Cerebellar cortex (tissue), 1 donor: ENCODE data around the gene SPAG5.

Experiments
- DNase-seq: peaks from one replicate; pipeline ENCODE4 v3.0.0-alpha.2; 2015; ENCODE audit warnings: low spot score

The SPAG5 gene

DNA sequence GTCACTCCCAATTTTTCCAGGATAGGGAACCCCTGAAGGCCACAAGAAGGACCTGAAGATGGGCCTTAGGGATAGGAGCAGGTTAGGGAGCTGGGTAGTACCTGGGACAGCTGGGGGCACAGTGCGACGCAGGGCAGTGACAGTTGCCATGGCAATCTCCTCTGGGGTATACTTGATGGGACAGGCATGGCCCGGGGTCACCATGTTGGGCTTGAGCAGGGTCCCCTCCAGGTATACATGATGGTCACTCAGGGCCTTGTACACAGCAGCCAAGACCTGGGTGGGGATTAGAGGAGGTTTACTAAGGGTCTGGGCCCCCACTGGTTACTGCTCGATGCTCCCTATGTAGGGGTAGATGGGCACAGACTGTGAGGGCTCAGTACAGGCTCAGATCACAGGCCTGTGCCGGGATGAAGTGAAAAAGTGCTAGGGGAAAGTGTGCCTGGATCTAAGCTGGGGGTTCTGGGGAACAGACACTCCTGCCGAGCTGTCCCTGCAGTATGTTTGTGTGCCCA is 24.8 kb downstream of the SPAG5 start:
- DNase-seq: no peak

DNA sequence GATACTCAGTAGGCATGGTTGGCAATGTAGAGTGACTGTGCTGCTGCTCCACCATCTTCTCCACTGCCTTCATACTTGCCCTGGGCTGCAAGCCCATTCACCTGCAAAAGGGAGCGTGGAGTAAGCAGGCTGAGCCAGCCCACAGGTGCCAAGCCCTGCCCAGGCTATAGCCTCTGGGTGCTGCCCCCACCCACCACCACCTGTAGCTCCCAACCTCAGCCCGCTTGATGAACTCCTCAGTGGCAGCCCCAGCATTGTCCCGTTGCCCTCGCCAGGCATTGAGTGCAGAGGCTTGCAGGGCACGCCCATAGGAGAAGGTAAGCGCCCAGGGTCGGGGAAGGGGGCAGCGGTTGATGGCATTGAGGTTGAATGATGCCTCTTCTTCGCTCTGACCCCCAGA is 25.3 kb downstream of the SPAG5 start:
- no peak for DNase-seq

DNA sequence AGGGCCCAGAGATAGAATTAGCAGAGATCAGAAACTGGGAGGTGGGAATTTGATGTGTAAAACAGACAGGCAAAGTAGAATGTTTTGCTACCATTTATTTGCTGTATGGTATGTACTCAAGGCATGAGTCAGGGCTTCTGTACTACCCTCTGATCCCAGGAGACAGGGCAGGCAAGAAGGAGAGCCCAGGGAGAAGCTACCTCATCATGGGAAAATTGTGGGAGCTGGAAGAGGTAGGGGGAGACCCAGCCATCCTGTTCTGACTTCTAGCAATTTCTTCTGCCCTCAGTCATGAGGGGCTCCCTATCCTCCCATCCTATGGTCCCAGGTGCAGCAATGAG is 25.8 kb downstream of the SPAG5 start:
- DNase-seq: no peak

DNA sequence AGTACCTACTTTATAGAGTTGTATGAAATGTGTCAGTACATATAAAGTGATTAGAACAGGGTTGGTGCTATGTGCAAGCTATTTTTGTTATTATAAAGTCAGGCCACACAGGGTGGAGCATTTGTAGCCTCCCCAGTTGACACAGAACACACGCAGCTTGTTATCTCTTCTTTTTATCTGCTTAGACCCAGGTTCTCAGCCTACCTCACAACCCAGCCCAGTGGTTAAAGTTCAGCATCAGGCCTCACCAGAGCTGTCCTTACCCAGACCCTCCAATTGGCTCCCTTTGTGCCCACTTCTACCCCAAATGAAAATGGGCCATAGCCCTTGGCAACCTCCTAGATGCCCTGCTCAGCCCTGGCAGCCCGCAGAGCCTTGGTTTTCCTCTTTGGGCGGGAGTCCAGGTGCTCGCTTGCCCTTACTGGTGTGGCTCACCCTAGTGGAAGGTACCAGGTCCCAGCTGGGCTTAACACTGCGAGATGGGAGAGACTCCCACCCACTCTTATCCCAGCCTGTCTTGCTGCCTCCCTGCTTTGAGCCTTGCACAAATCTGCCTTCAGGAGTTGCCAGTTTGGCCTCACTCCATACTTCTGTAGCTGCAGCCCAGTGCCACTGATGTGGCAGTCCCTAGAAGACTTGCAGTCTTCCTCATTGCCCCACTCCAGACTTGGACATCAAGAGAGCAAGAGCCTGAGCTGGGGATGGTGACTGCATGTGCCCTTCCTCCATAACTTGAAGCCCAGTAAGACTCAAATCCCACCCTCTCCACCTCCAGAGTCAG is 26.4 kb downstream of the SPAG5 start:
- no peak for DNase-seq

DNA sequence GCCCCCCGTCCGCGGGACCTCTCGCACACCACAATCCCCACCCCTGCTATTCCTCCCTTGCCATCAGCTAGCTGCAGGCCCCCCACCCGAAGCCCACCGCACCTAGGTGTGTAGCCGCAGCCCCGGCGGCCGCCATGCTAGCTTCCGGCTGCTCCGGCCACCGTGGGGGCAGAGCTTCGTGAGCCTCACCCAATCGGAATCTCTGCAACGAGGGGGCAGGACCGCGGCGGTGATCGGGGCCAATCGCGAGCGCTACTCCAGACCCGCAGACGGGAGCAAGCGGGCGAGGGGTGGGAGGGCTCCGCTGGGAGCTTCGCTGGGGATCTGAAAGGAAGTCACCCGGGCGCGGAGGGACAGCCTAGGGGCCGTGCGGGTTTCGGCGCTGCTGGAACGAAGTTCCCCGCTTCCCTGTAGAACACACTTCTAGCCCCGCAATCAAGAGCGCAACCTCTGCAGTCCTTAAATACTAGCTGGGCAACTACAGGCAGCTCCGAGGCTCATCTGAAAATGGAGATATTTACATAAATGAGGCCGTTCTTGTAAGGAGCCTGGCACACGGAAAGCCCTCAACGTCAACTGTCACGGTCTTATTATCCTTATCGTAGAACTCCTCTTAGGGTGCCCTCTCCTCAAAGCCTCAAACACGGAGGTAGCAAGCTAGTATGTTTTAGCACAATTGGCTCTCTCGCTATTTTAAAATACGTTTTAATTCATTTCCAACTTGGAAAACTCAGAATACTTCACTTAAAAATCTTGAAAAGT is 27.3 kb downstream of the SPAG5 start, which contains the start of gene PIGS:
Gene PIGS (minus strand): TSS at position 164 of the 762 bp plus-strand sequence. CDS start 28 bp downstream, at position 136.
- peak; percentile 95 for DNase-seq

DNA sequence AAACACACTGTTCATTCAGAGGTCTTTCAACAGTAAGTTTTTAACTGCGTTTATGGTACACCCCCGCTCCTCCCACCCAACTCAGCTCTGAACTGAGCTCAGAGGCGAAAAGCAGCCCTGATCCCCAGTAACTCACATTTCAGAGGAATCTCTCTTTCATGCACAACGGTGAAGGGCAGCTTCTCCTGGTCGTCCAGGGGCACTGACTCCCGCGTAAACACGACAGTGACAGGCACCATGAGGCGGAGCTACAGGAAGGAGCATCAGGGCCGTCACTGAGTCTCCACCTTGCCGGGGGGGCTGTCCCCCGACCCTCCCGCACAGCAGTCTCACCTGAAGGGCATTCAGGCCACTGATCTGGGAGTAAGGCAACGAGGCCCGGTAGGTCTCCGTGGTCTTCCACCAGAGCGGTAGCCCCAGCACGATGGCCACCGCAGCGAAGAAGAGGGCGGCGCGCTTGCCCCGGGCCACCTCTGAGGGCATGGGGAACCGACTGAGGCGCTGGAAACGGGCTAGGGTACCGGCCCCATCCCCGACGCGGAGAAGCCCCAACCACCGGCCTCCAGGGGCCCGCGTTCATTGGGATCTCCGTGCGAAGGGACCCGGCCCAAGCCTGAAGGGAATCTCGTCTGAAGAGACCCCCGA is 28.0 kb downstream of the SPAG5 start:
- peak; percentile 58 for DNase-seq

DNA sequence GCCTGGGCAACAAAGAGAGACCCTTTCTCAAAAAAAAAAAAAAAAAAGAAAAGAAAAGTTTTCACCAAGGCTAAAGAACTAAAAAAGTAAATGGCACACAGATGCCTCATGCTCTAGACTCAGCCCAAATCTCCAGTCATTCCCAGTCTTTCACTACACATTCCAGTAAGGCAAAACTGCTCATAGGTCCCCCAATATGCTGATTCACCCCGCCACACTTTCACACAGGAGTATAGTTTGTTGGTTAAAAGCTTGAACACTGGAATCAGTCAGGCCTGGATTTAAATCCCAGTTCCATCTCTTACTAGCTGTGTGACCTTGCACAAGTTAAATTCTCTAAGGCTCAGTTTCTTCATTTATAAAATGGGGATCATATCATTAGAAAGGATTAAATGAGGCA is 29.4 kb downstream of the SPAG5 start:
- no peak for DNase-seq

DNA sequence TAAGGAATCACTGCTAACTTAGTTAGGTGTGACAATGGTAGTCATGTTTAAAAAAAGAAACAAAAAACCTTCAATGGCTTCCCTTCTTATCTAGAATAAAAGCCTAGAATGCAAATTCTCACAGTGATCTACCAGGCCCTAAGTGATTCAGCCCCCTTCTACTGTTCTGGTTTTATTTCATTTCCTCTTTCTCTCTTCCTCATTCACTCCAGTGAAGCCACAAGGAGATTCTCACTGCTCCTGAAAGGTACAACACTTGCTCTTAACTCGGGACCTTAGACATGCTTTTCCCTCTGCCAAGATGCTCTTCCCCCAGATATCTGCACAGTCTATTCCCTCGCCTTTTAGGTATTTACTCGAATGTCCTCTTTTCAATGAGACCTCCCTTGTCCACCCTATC is 31.2 kb downstream of the SPAG5 start:
- no peak for DNase-seq

DNA sequence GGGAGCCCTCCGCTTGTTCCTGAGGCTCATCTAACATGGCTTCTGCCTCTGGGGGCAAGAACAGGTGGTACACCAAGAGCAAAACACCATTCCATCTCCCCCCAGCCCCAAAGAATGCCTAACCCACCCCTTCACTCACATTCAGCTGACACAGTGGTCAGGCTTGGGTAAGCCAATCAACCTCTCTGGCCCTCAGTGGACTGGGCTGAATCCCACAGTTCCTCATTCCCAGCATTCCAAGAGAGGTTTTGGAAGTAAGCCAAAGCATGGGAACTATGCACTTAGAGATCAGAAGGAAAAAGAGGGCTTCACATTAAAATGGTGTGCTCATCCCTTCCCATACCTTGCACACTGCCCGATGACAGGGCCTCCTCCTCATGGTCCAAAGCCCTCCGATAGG is 35.4 kb downstream of the SPAG5 start:
- no peak for DNase-seq

DNA sequence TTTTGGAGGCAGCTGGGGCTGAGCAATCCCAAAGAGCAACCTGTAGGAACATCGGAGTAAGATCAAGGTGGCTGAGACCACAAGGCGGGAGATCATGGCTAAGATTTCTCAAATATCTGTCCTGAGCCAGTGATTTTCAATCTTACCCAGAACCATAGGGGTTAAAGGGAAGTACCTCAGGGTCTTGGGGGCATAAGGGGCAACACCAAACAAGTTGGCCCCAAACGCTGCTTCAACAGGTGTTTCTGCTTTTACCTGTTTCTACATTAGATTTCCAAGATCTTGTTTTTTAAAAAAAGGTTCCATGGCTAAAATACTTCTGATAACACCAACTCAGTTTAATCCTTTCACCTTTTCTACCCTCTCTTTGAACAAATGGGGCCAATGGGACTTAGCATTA is 43.8 kb downstream of the SPAG5 start:
- no peak for DNase-seq

DNA sequence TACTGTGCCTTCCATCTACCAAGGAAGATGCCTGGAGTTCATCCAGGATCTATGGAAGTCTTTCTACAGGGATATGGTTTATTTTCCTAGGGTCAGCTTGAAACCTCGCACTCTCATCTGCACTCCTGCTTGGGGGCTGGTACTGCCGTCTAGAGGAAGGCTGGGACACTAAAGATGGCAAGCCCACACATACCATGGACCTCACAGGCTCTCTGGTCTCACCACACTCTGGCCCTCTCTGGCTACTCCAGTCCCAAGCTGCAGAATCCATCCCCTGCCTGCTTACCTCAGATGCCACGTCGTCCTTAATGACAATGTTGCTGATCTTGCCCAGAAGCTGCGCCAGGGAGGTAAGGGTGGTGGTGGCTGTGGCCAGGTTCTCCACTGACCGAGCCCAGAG is 44.3 kb downstream of the SPAG5 start:
- no peak for DNase-seq

DNA sequence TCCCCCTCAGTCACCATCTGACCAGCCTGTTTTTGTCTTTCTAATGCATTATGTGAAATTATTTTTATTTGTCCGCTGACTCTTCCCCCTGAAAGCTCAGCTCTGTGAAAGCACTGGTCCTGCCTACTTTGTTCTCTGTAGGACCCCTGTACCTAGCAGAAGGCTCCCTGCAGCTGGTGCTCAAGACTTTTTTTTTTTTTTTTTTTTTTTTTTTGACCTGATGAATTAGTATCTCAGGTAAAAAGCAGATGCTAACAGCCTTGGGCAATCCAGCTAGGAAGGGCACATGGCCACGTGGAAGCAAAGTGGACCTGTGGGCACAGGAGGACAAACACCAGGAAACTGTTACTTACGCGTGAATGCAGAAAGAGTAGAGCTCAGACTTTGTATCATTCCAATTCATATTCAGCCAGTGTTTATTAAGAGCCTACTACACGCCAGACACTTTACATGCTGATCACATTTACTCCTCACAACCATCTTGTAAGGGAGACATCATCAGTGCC is 45.8 kb downstream of the SPAG5 start:
- DNase-seq: no peak

DNA sequence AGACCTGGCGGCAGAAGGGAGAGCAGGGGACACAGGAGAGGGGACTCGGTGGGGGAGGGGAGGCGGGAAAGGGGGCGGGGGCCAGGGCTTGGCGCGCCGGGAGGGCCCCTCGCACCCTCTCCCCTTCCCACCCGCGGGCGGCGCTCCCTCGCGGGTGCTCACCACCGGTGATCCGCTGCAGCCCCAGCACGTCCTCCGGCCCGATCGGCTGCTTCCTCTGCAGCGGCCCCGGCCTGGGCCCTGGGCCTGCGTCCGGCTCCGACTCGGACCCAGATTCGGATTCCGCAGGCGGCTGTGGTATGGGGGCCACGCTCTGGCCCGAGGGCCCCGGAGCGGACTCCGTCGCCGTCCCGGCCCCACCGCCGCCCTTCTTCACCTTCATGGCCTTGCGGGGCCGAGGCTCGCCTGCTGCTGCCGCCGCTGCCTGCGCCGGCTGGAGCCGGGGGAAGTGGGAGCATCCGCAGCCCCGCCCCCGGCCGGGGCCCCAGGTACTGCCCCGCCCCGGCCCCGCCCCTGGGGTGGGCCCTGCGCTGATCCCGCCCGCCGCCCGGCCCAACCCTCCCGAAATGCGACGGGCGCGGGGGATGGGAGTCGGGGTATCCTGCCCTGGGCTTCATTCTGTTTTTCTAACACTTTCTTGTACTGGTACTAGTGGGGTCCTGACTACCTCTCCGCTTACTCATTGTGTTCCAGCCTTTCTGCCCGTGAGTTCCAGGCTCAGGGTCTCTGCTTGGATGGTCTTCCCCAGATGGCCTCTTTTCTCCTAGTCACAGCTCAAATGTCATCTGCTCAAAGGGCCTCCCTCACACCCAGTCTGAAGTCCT is 46.4 kb downstream of the SPAG5 start, which contains the start of gene UNC119:
Gene UNC119 (minus strand): TSS at position 449 of the 824 bp plus-strand sequence. CDS start 67 bp downstream, at position 382.
- DNase-seq: peak; percentile 65

DNA sequence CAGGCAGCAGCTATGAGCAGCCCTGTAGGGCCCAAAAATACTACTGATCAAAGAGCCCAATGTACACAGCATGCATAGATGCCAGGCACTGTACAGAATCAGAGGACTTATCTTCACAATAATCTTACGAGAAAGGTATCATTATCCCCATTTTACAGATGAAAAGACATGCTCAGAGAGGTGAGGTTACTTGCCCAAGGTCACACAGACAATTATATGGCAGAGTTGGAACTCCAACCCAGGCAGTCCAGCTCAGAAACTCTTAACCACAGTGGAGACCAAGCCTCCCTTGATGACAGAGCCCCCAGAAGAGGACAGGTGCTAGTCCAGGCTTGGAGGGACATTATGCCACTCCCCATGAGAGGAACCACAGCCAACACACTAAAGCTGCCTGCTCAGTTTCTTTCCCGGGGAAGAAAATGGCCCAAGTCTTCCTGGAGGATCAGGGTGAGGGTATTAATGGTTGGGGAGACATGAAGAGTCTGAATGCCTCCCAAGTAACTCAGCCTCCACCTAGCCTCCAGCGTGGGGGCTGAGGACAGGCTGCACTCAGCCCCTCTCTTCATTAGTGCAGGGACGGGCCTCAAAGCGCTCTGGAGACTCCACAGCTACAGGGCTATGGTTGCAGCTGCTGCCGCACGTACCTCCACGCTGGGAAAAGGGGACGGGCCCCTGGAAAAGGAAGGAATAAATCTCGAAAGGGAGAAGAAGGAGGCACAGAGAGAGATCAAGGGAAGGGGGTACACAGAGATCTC is 47.2 kb downstream of the SPAG5 start:
- DNase-seq: peak; percentile 22

DNA sequence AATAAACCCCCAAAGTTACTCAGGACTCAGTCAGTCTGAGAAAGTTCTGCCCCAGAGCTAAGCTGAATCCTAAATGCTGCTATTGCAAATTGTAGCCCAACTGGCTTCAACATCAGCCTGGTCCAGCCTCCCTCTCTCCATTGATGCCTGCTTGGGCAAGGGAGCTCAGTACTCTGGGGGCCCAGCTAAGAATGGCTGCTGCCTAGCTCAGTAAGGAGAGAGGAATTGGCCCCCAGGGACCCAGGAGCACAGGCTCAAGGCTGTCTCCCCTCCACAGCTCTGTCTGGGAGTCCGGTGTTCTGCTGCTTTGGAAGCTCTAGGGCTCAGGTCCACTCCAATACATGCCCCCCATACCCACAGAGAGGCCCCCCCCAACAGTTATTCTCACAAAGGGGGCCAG is 48.0 kb downstream of the SPAG5 start:
- no peak for DNase-seq

DNA sequence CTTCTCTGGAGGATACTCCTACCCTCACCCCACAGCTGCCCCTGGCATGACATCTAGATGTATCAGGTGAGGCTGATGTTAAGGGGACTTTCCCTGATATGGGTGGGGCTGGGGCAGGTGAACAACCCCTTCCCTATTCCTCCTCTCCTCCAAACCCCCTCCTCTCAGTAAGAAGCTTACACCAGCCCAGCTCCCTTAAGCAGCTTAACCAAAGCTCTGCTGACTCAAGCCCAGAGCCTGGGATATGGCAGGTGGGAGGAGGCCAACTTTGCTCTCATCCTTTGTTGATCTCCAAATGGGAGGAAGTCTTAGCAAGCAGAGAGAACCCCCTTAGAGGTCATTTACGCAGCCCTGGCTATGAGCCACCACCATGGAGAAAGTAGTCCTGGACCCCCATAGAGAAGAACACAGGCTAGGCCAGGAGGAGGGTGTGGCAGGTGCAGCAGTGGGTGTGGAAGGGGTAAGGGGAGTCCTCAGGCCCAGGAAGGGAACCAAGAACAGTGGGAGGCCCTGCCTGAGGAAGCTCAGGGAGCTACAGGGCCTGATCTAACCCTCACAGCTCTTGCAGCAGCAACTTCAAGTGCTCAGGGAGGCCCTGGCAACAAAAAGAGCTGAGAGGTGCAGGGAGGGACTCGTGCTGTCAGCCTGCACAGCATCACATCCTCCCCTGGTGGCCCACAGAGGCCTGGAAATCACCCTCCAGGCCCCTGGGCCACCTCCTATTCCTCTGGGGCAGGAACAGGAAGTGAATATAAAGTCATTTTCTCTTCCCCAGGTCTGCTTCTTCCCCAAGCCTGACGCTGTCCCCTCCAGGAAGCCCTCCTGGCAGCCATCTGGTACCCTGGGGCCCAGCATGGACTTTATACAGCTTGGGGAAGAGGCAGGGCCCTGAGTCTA is 49.3 kb downstream of the SPAG5 start:
- DNase-seq: no peak

DNA sequence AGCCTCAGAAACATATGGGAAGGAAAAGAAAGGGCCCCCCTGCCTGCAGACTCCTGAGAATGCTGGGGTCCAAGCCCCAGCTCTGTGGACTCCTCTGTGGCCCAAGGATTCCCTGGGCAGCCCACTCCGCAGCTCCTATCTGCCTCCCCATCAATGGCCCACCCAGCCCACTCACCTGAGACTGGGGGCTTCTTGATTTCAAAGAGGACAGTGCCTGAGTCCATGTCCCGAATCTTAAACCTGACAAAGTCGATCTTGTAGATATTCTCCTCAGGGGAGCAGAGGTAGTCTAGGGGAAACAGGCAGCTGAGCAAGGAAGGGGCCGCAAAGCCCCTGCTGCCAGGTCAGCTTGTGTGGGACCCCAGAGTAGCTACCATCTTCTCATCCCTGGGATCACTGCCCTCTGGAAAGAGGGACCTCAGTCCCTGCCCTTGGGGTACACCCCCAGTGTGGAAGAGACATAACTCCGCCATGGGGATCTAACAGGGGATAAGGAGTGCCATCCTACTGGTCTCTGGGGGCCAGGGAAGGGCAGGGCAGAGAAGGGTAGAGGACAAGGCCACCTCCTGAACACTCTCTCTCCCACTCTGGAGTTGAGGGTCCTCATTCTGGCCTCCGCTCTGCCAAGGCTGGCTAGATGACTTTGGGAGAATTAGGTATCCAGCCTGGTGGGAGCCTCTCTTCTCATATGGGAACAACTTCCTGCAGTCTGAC is 50.3 kb downstream of the SPAG5 start:
- no peak for DNase-seq

DNA sequence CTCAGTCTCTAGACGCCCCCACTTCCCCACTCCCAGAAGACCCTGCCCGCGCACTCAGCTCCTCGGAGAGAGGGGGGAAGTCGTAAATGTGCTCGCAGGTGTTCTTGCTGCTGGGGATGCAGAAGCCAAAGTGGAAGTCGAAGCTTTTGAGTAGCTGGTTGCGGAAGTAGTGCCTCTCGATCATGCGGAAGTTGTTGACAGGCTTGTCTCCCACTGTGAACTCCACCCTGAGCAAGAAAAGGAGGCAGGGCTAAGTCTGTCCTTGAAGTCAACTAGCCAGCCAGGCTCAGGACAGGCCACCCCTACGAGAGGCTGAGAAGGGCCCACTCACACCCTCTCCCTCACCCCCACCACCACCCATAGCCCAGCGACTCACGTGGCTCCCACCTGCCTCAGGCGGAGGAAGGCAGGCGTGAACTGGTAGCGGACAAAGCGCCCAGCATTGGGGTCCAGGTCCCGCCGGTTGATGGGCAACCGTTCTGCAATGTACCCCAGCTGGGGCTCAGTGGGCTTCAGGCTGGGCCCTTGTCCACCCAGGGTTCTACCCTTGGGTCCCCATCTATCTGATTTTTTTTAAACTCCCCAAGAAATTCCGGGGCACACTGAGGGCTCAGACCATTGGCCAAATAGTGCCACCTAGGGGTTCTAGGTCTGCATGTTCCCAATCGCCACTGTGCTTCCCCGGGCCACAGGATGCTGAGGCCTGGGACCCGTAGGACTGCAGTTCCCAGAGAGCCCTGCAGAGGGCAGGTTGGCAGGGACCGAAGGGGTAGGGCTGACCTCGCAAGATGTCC is 51.0 kb downstream of the SPAG5 start:
- DNase-seq: peak; percentile 75
